Ovary (tissue), 9 donors: ENCODE measurements around the gene SF3A1. TPM values are rescaled to one million over a fixed set of nuclear protein-coding genes. Genes with fewer than 3 reads are reported as not detected.

Experiments used
- DNase-seq, 5 donors: peaks; one replicate each; pipeline ENCODE4 v3.0.0-alpha.2; 2019 to 2020
- H3K27ac ChIP-seq, 2 donors: fragments of 200-600 bp; one replicate each; pipeline versions ENCODE4 v1.5.1 to v1.8.0; 2019 to 2022
- H3K27me3 ChIP-seq: fragments of 200-600 bp; one replicate; pipeline ENCODE4 v1.8.0; 2022
- H3K36me3 ChIP-seq: fragments of 200-600 bp; sonication (generic); one replicate; pipeline ENCODE4 v1.5.1; 2019
- H3K4me1 ChIP-seq: one replicate; pipeline ENCODE4 v1.8.1; 2013; ENCODE audit warnings: mild to moderate bottlenecking, moderate library complexity; ENCODE audit not compliant: insufficient read depth
- H3K4me3 ChIP-seq: fragments of 200-600 bp; sonication (generic); one replicate; pipeline ENCODE4 v1.5.1; 2017
- H3K9me3 ChIP-seq, 2 donors: fragments of 200-600 bp in 1 of 2; sonication (generic) in 1 of 2; one replicate each; pipeline versions ENCODE4 v1.5.1 to v1.8.1; 2013 to 2019; ENCODE audit warnings: mild to moderate bottlenecking in 1 of 2, moderate library complexity in 1 of 2
- CTCF ChIP-seq, 3 donors: fragments of 450-650 bp in 2 of 3; fragments of 200-600 bp in 1 of 3; IDR thresholded peaks; one replicate each; pipeline versions ENCODE4 v1.5.1 to v1.8.0; 2016 to 2022; ENCODE audit warnings: antibody characterized with exemption in 3 of 3, mild to moderate bottlenecking in 1 of 3
- EP300 ChIP-seq: sonication (generic); formaldehyde crosslinking; IDR thresholded peaks from one replicate; pipeline ENCODE4 v1.6.1; 2017; ENCODE audit warnings: antibody characterized with exemption
- POLR2A ChIP-seq: fragments of 450-650 bp; IDR thresholded peaks from one replicate; pipeline ENCODE4 v1.6.1; 2017; ENCODE audit warnings: antibody characterized with exemption, mild to moderate bottlenecking, moderate library complexity
- WGBS, 3 donors: extraction: QIAGEN DNeasy Blood & Tissue Kit in 1 of 3; methylation state at CpG; one replicate each; pipeline versions ENCODE4 v1.1.5 to v1.1.7; 2013 to 2017; 5-methylcytosine and 5-hydroxymethylcytosine counted together
- intact Hi-C, 4 donors: fragments of 100-400 bp; cut with DNase I; formaldehyde crosslinking; loops; one replicate each; pipeline versions ENCODE4 v1.11.0 to v1.15.1; 2022 to 2023
- polyA plus RNA-seq, 2 donors: library from polyadenylated mRNA; stranded (reverse); fragments of 200-250 nt in 1 of 2; fragments of 350-450 nt in 1 of 2; fragmentation: Illumina TruSeq in 1 of 2; extraction: RNeasy Lipid Tissue Mini Kit (QIAGEN cat#74804) in 1 of 2; gene quantifications; one replicate each; pipeline ENCODE4 v1.2.3, GENCODE V29; 2013 to 2014
- total RNA-seq, 7 donors: library from RNA; depleted of rRNA in 2 of 7; stranded (reverse); fragments of >200 nt in 2 of 7; fragmentation: NEBNext Ultra II Directional in 3 of 7; extraction: Animal tissue kit (Norgen Biotek cat#: 25700) in 3 of 7; gene quantifications; one replicate each; pipeline versions ENCODE4 v1.1.0 to v1.2.4, GENCODE V29; 2016 to 2023
- donor health status: DM: no; HTN: no; CAD: no; lungs with moderate emphysema.
- donor health status: DM: no; HTN: no; CAD: no.
- donor health status: Bipolar disorder and iron deficiency.
- donor health status: DM: yes; HTN: yes; CAD: no.
- donor health status: DM: no; HTN: no; CAD: no.
- donor health status: DM: yes; HTN: yes; CAD: no.

Gene SF3A1
- total and polyA plus RNA-seq, 9 donors: 36.4 to 211 (median 152) TPM

GRCh38 chr22:30305519-30305905, 51.2 kb downstream of the SF3A1 start:
- 2 to 16% (median 10%) methylated on average over 4 of the region's 4 CpGs for WGBS, 3 donors
- DNase-seq: peak in 3 of 5 donors; percentile 43 to 70 (median 62)
- Histone ChIP-seq H3K27me3 (no peaks in the 10 kb centered on the region), H3K36me3 (no peaks in the 10 kb centered on the region), H3K4me3 (no peak overlapping the region), H3K27ac (peak overlapping the region; percentile 16 to 64), H3K4me1 (peaks cover 44% of the 10 kb centered on the region), H3K9me3 (no peaks in the 10 kb centered on the region)
- intact Hi-C loops: no loop called here
- TF ChIP-seq EP300 (no peak), POLR2A (no peak), CTCF (IDR thresholded peaks at IDR 0.05) (no peak)

- Histone ChIP-seq H3K27me3 (no peaks in the 10 kb centered on the region), H3K9me3 (no peaks in the 10 kb centered on the region), H3K4me1 (peaks cover 36% of the 10 kb centered on the region), H3K27ac (peak overlapping the region; percentile 16 to 64), H3K4me3 (no peak overlapping the region), H3K36me3 (no peaks in the 10 kb centered on the region)
- intact Hi-C loops: no loop called here
- 68 to 81% (median 71%) methylated on average over 7 of the region's 7 CpGs for WGBS, 3 donors
- DNase-seq: no peak
- no peak for TF ChIP-seq EP300
- TF ChIP-seq CTCF (IDR thresholded peaks at IDR 0.05): no peak
- no peak for TF ChIP-seq POLR2A
Measured at GRCh38 chr22:30304495-30305244, 52.0 kb downstream of the SF3A1 start.

- H3K27ac ChIP-seq: peak overlapping the region in 1 of 2 donors; percentile 49
- H3K36me3 ChIP-seq: no peaks in the 10 kb centered on the region
- H3K4me3 ChIP-seq: no peak overlapping the region
- H3K4me1 ChIP-seq: peaks cover 28% of the 10 kb centered on the region
- TF ChIP-seq CTCF (IDR thresholded peaks at IDR 0.05): no peak
- TF ChIP-seq POLR2A: no peak
- TF ChIP-seq EP300: no peak
- H3K27me3 ChIP-seq: no peaks in the 10 kb centered on the region
- 41 to 62% (median 43%) methylated on average over 5 of the region's 5 CpGs for WGBS, 3 donors
- intact Hi-C loops: no loop called here
- H3K9me3 ChIP-seq: no peaks in the 10 kb centered on the region
- no peak for DNase-seq
Measured at GRCh38 chr22:30302810-30303138, 53.9 kb downstream of the SF3A1 start.

GRCh38 chr22:30301995-30302809, 54.5 kb downstream of the SF3A1 start:
- DNase-seq: peak in 3 of 5 donors; percentile 56 to 80 (median 62)

More at GRCh38 chr22:30301995-30302809, 54.5 kb downstream of the SF3A1 start:
- Histone ChIP-seq H3K27me3 (no peaks in the 10 kb centered on the region), H3K4me1 (peaks cover 28% of the 10 kb centered on the region), H3K36me3 (no peaks in the 10 kb centered on the region), H3K9me3 (no peaks in the 10 kb centered on the region), H3K4me3 (no peak overlapping the region), H3K27ac (peak overlapping the region; percentile 33 to 49)
- WGBS, 3 donors: 34 to 39% (median 35%) methylated on average over 8 to 9 of the region's 9 CpGs
- intact Hi-C loops: no loop called here
- no peak for TF ChIP-seq POLR2A
- no peak for TF ChIP-seq CTCF (IDR thresholded peaks at IDR 0.05)
- TF ChIP-seq EP300: no peak
